Endothelial cell of umbilical vein (primary cell): ENCODE measurements around the gene PTN. TPM values are rescaled to one million over a fixed set of nuclear protein-coding genes. Genes with fewer than 3 reads are reported as not detected.

Experiments
- BruUV-seq: library from RNA; stranded (reverse); fragments of 400-500 nt; replicated peaks from 2 replicates; lab custom pipeline; 2021; lab: Mats Ljungman, UMichigan
- CTCF ChIA-PET: fragments of 300-600, 350-600 bp; sonication (Branson Sonifier 250); formaldehyde crosslinking; loops from one replicate; lab custom pipeline; 2021; ENCODE audit warnings: antibody characterized with exemption, inconsistent platforms; lab: Charles Lee
- POLR2A ChIA-PET: fragments of 300-600, 350-600 bp; sonication (Branson Sonifier 250); formaldehyde crosslinking; loops from one replicate; lab custom pipeline; 2021; ENCODE audit warnings: antibody characterized with exemption, inconsistent platforms; lab: Charles Lee
- DNase-seq: peaks from one replicate; pipeline ENCODE4 v3.0.0-alpha.2; 2011; ENCODE audit warnings: low read depth, low spot score
- FAIRE-seq: peaks from 2 replicates; lab custom pipeline; 2011; peaks lifted over from hg19 to GRCh38; lab: Jason Lieb, UNC
- H2AFZ ChIP-seq: 2 replicates; pipeline ENCODE4 v1.6.0; 2012; ENCODE audit warnings: low read depth, low read length, control low read depth, inconsistent platforms
- H3K27ac ChIP-seq: 2 replicates; pipeline ENCODE4 v1.5.1; 2011; ENCODE audit warnings: low read depth, mild to moderate bottlenecking, control low read depth, low read length, moderate library complexity; ENCODE audit not compliant: insufficient read depth
- H3K27me3 ChIP-seq, 2 experiments: 2 replicates each; pipeline versions ENCODE4 v1.6.0 to v1.6.1; 2011; ENCODE audit warnings: low read length in 2 of 2, mixed read lengths in 1 of 2; ENCODE audit not compliant: control insufficient read depth in 2 of 2, insufficient read depth in 2 of 2
- H3K36me3 ChIP-seq, 2 experiments: 2 replicates in 1 of 2; 3 replicates in 1 of 2; pipeline ENCODE4 v1.5.1; 2011; ENCODE audit warnings: low read length in 2 of 2, mild to moderate bottlenecking in 1 of 2, moderate library complexity in 1 of 2; ENCODE audit not compliant: control insufficient read depth in 2 of 2, insufficient read depth in 2 of 2; ENCODE audit errors: extremely low read depth in 1 of 2
- H3K4me1 ChIP-seq: 3 replicates; pipeline ENCODE4 v1.5.1; 2011; ENCODE audit warnings: mild to moderate bottlenecking, low read length; ENCODE audit not compliant: control insufficient read depth, insufficient read depth; ENCODE audit errors: extremely low read depth
- H3K4me2 ChIP-seq: 2 replicates; pipeline ENCODE4 v1.6.1; 2011; ENCODE audit warnings: low read length, control low read depth, mixed read lengths; ENCODE audit not compliant: insufficient read depth
- H3K4me3 ChIP-seq, 3 experiments: fragments of 200-600 bp in 1 of 3; sonication (generic), shearing (Covaris generic) in 1 of 3; replicated peaks in 1 of 3; 2 replicates each; pipeline ENCODE4 v1.5.1; 2011 to 2016; ENCODE audit warnings: control low read depth in 3 of 3, low read length in 3 of 3, mild to moderate bottlenecking in 2 of 3, inconsistent platforms in 1 of 3, low read depth in 1 of 3, moderate library complexity in 1 of 3; ENCODE audit not compliant: insufficient read depth in 1 of 3
- H3K79me2 ChIP-seq: 2 replicates; pipeline ENCODE4 v1.6.0; 2012; ENCODE audit warnings: low read length, inconsistent platforms; ENCODE audit not compliant: control insufficient read depth, insufficient read depth
- H3K9ac ChIP-seq: replicated peaks from 2 replicates; pipeline ENCODE3; 2011; ENCODE audit warnings: low read length, control low read depth; ENCODE audit not compliant: insufficient read depth; ENCODE audit errors: extremely low read depth
- H3K9me1 ChIP-seq: replicated peaks from 3 replicates; pipeline ENCODE4 v1.6.0; 2011; ENCODE audit warnings: mild to moderate bottlenecking, low read length; ENCODE audit not compliant: control insufficient read depth, insufficient read depth; ENCODE audit errors: extremely low read depth
- H3K9me3 ChIP-seq: replicated peaks from 2 replicates; pipeline ENCODE4 v1.5.1; 2012; ENCODE audit warnings: low read length, inconsistent platforms; ENCODE audit not compliant: control insufficient read depth, insufficient read depth
- H4K20me1 ChIP-seq: replicated peaks from 2 replicates; pipeline ENCODE3; 2011; ENCODE audit warnings: mild to moderate bottlenecking, low read length; ENCODE audit not compliant: control insufficient read depth, insufficient read depth; ENCODE audit errors: extremely low read depth
- EZH2 ChIP-seq: IDR thresholded peaks from 2 replicates; pipeline ENCODE4 v1.6.1; 2012; ENCODE audit warnings: borderline replicate concordance, low read depth, mild to moderate bottlenecking, moderate library complexity, low read length, inconsistent platforms; ENCODE audit not compliant: severe bottlenecking
- FOS ChIP-seq: IDR thresholded peaks from 2 replicates; pipeline ENCODE4 v1.6.1; 2011; ENCODE audit warnings: mild to moderate bottlenecking, low read length, moderate library complexity, borderline replicate concordance; ENCODE audit not compliant: insufficient read depth
- GATA2 ChIP-seq: IDR thresholded peaks from 2 replicates; pipeline ENCODE4 v1.7.0; 2011; ENCODE audit warnings: low read depth, mild to moderate bottlenecking, moderate library complexity, mixed read lengths, low read length; ENCODE audit not compliant: insufficient read length, insufficient read depth
- JUN ChIP-seq: IDR thresholded peaks from 2 replicates; pipeline ENCODE4 v1.6.1; 2011; ENCODE audit warnings: borderline replicate concordance, low read depth; ENCODE audit not compliant: insufficient read length, insufficient read depth
- MYC ChIP-seq: IDR thresholded peaks from one replicate; pipeline ENCODE4 v1.6.1; 2011; ENCODE audit warnings: mild to moderate bottlenecking, low read depth, low read length
- POLR2A ChIP-seq: IDR thresholded peaks from 2 replicates; pipeline ENCODE4 v1.6.1; 2012; ENCODE audit warnings: low read depth, mild to moderate bottlenecking, control low read depth, low read length
- POLR2AphosphoS5 ChIP-seq: IDR thresholded peaks from 2 replicates; pipeline ENCODE4 v1.6.1; 2012; ENCODE audit warnings: low read depth, mild to moderate bottlenecking, control low read depth, low read length, moderate library complexity; ENCODE audit not compliant: insufficient read depth
- dilution Hi-C: fragments of 300-500 bp; cut with MboI; formaldehyde crosslinking; loops from one replicate; pipeline ENCODE4 v1.15.0; 2019; ENCODE audit warnings: low sequenced_read_pairs; ENCODE audit not compliant: extremely low pct_ligation_motif_present
- intact Hi-C: fragments of 100-400 bp; cut with micrococcal nuclease; formaldehyde crosslinking; loops from one replicate; pipeline ENCODE4 v1.10.0; 2022
- polyA plus RNA-seq, 4 experiments: library from polyadenylated mRNA; depleted of rRNA in 3 of 4; stranded (reverse) in 3 of 4; unstranded in 1 of 4; fragments of >200 nt; gene quantifications; 2 replicates each; pipeline versions ENCODE4 v1.2.1 to v1.2.3, GENCODE V29; 2011 to 2012; ENCODE audit warnings: missing spikeins in 1 of 4
- total RNA-seq: library from RNA; stranded (reverse); gene quantifications from 2 replicates; pipeline ENCODE4 v1.2.3, GENCODE V29; 2021
- TF ChIP-seq, protein P1 (sequence below), 2 donors: IDR thresholded peaks; 1 replicate in 1 of 2; 2 replicates in 1 of 2; pipeline ENCODE4 v1.5.1; 2011; ENCODE audit warnings: low read length in 2 of 2, mild to moderate bottlenecking in 2 of 2, moderate library complexity in 2 of 2, control low read depth in 1 of 2, inconsistent platforms in 1 of 2, low read depth in 1 of 2; ENCODE audit not compliant: insufficient read depth in 1 of 2; ENCODE audit errors: extremely low read depth in 1 of 2
- TF ChIP-seq, protein P2 (sequence below): IDR thresholded peaks from 2 replicates; pipeline ENCODE4 v1.6.1; 2011; ENCODE audit not compliant: insufficient read depth, insufficient read length

PTN gene
- total and polyA plus RNA-seq, 2 donors (not counting 3 experiments of a cell fraction or from before 2014, with no cell fraction given), result 0.07 TPM; not detected in 1

DNA sequence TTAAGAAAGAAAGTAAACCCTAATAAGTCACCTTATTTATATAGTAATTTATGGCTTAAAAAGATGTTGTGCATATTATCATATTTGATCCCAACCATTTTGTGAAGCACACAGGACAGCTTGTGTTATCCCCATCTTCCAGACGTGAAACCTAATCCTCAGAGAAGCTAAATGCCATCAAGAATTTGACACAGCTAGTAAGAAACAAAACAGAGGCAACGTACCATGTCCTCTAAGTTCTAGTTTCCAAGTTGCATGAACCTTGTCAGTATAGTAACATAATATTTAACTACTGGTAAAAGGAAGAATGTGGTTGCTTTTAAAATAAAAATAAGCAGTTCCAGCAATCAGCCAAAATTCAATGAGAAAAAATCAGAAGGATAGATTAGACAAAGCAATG, 41.5 kb downstream of the PTN start:
- CTCF ChIA-PET, result no interaction called here
- intact Hi-C loops, result no loop called here
- no peak for FAIRE-seq

More for the DNA sequence above, 41.5 kb downstream of the PTN start:
- H3K79me2 ChIP-seq, result no peaks in the 10 kb centered on the region
- H4K20me1 ChIP-seq, result no peaks in the 10 kb centered on the region
- H2AFZ ChIP-seq, result no peak overlapping the region
- H3K9me3 ChIP-seq, result no peaks in the 10 kb centered on the region
- no peak overlapping the region for H3K4me2 ChIP-seq
- no TSS peak for BruUV-seq
- TF ChIP-seq GATA2 (no peak), EZH2 (no peak), JUN (no peak), FOS (no peak), POLR2A (no peak), POLR2AphosphoS5 (no peak), MYC (no peak)
- TF ChIP-seq, protein P1, sequence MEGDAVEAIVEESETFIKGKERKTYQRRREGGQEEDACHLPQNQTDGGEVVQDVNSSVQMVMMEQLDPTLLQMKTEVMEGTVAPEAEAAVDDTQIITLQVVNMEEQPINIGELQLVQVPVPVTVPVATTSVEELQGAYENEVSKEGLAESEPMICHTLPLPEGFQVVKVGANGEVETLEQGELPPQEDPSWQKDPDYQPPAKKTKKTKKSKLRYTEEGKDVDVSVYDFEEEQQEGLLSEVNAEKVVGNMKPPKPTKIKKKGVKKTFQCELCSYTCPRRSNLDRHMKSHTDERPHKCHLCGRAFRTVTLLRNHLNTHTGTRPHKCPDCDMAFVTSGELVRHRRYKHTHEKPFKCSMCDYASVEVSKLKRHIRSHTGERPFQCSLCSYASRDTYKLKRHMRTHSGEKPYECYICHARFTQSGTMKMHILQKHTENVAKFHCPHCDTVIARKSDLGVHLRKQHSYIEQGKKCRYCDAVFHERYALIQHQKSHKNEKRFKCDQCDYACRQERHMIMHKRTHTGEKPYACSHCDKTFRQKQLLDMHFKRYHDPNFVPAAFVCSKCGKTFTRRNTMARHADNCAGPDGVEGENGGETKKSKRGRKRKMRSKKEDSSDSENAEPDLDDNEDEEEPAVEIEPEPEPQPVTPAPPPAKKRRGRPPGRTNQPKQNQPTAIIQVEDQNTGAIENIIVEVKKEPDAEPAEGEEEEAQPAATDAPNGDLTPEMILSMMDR (IDR thresholded peaks at IDR 0.05; ENCODE audit: extremely low read depth in 1 of 2, insufficient read depth in 1 of 2, low read depth in 1 of 2, low read length in 2 of 2), result no peak
- TF ChIP-seq, protein P2, sequence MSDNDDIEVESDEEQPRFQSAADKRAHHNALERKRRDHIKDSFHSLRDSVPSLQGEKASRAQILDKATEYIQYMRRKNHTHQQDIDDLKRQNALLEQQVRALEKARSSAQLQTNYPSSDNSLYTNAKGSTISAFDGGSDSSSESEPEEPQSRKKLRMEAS, result no peak
- POLR2A ChIA-PET, result no interaction called here
- no peaks in the 10 kb centered on the region for H3K27me3 ChIP-seq
- no peak overlapping the region for H3K4me3 ChIP-seq
- no peaks in the 10 kb centered on the region for H3K4me1 ChIP-seq
- dilution Hi-C loops, result no loop called here
- H3K27ac ChIP-seq, result no peak overlapping the region
- H3K9me1 ChIP-seq, result no peaks in the 10 kb centered on the region
- H3K9ac ChIP-seq, result no peak overlapping the region
- DNase-seq, result no peak
- no peaks in the 10 kb centered on the region for H3K36me3 ChIP-seq
